HCT116 (cell line): ENCODE data around the gene TENM4. TPM values are rescaled to one million over a fixed set of nuclear protein-coding genes. Genes with fewer than 3 reads are reported as not detected.

ENCODE experiments used
- ATAC-seq: fragments of 200-7000 bp; cut with Tn5 transposase; 2 replicates; pipeline ENCODE4 v1.9.1; 2020; ENCODE audit warnings: mild to moderate bottlenecking, moderate library complexity
- BruUV-seq: library from RNA; stranded (reverse); fragments of 400-500 nt; replicated peaks from 2 replicates; lab custom pipeline; 2021; lab: Mats Ljungman, UMichigan
- CTCF ChIA-PET: fragments of 300-600 bp; sonication (Branson Sonifier 250); formaldehyde crosslinking; loops from one replicate; lab custom pipeline; 2021; ENCODE audit warnings: antibody characterized with exemption; lab: Charles Lee
- POLR2A ChIA-PET: fragments of 300-600, 350-600 bp; sonication (Branson Sonifier 250); formaldehyde crosslinking; loops from one replicate; lab custom pipeline; 2021; ENCODE audit warnings: antibody characterized with exemption; lab: Charles Lee
- RAD21 ChIA-PET, 2 experiments: fragments of 300-600 bp; sonication (Branson Sonifier 250); formaldehyde crosslinking; loops; one replicate each; lab custom pipeline; 2023; ENCODE audit warnings: low total read pairs in 2 of 2; ENCODE audit not compliant: uncharacterized antibody in 2 of 2, unreplicated experiment in 2 of 2, low non-redundant PET in 1 of 2; lab: Charles Lee
- DNase-seq: peaks from one replicate; pipeline ENCODE4 v3.0.0-alpha.2; 2010; ENCODE audit warnings: low read depth, low spot score
- H2AFZ ChIP-seq: fragments of 200-600 bp; shearing (Covaris generic), sonication (generic); 2 replicates; pipeline ENCODE4 v1.6.1; 2017; ENCODE audit warnings: low read depth, mixed run types, mixed read lengths, antibody characterized with exemption, low read length; ENCODE audit not compliant: poor library complexity, severe bottlenecking
- H3K27ac ChIP-seq: 2 replicates; pipeline ENCODE4 v1.5.1; 2012; ENCODE audit warnings: low read depth, low read length
- H3K27me3 ChIP-seq: fragments of 200-600 bp; sonication (generic); 2 replicates; pipeline ENCODE4 v1.6.1; 2016; ENCODE audit warnings: mixed run types, low read length, mixed read lengths; ENCODE audit not compliant: insufficient read depth
- H3K36me3 ChIP-seq, 2 experiments: fragments of 200-500 bp in 1 of 2; fragments of 200-600 bp in 1 of 2; sonication (Bioruptor generic) in 1 of 2; sonication (generic) in 1 of 2; 2 replicates each; pipeline versions ENCODE4 v1.5.1 to v1.6.1; 2014 to 2016; ENCODE audit warnings: low read length in 2 of 2, inconsistent platforms in 1 of 2, mixed read lengths in 1 of 2, mixed run types in 1 of 2; ENCODE audit not compliant: insufficient read depth in 2 of 2, control insufficient read depth in 1 of 2
- H3K4me1 ChIP-seq, 2 experiments: fragments of 200-600 bp in 1 of 2; sonication (generic) in 1 of 2; 2 replicates each; pipeline versions ENCODE4 v1.5.1 to v1.6.1; 2012 to 2017; ENCODE audit warnings: low read length in 2 of 2, inconsistent platforms in 1 of 2, mild to moderate bottlenecking in 1 of 2, mixed read lengths in 1 of 2, mixed run types in 1 of 2, moderate library complexity in 1 of 2; ENCODE audit not compliant: insufficient read depth in 2 of 2, control insufficient read depth in 1 of 2
- H3K4me2 ChIP-seq: fragments of 200-600 bp; sonication (generic); 2 replicates; pipeline ENCODE4 v1.6.1; 2017; ENCODE audit warnings: mixed run types, low read length, mixed read lengths
- H3K4me3 ChIP-seq, 2 experiments: fragments of 200-600 bp in 1 of 2; sonication (generic) in 1 of 2; replicated peaks in 1 of 2; 2 replicates each; pipeline ENCODE4 v1.5.1; 2011 to 2016; ENCODE audit warnings: low read length in 2 of 2, control low read depth in 1 of 2, low read depth in 1 of 2, mild to moderate bottlenecking in 1 of 2, mixed read lengths in 1 of 2, mixed run types in 1 of 2
- H3K79me2 ChIP-seq: fragments of 200-600 bp; sonication (generic); 2 replicates; pipeline ENCODE4 v1.6.1; 2017; ENCODE audit warnings: mild to moderate bottlenecking, mixed run types, low read length, moderate library complexity, mixed read lengths; ENCODE audit not compliant: insufficient read depth
- H3K9ac ChIP-seq: fragments of 200-600 bp; sonication (generic); 2 replicates; pipeline ENCODE4 v1.6.1; 2016; ENCODE audit warnings: low read length, mixed read lengths
- H3K9me2 ChIP-seq: fragments of 200-600 bp; sonication (generic), shearing (Covaris generic); 2 replicates; pipeline ENCODE4 v1.6.1; 2017; ENCODE audit warnings: mixed run types, mild to moderate bottlenecking, moderate library complexity; ENCODE audit not compliant: insufficient read depth
- H3K9me3 ChIP-seq, 2 experiments: fragments of 200-500 bp in 1 of 2; fragments of 200-600 bp in 1 of 2; sonication (Bioruptor generic) in 1 of 2; sonication (generic) in 1 of 2; 2 replicates each; pipeline ENCODE4 v1.6.1; 2014 to 2017; ENCODE audit warnings: low read length in 2 of 2, mixed read lengths in 2 of 2, inconsistent platforms in 1 of 2, low read depth in 1 of 2, mild to moderate bottlenecking in 1 of 2, mixed run types in 1 of 2, moderate library complexity in 1 of 2; ENCODE audit not compliant: control insufficient read depth in 1 of 2, insufficient read depth in 1 of 2
- H4K20me1 ChIP-seq: fragments of 200-600 bp; sonication (generic), shearing (Covaris generic); 2 replicates; pipeline ENCODE4 v1.6.1; 2017; ENCODE audit warnings: mixed run types, mild to moderate bottlenecking, moderate library complexity; ENCODE audit not compliant: insufficient read depth
- ATF3 ChIP-seq: IDR thresholded peaks from 2 replicates; pipeline ENCODE4 v1.6.1; 2012
- CEBPB ChIP-seq: IDR thresholded peaks from 2 replicates; pipeline ENCODE4 v1.6.1; 2012; ENCODE audit warnings: low read depth
- CTCF ChIP-seq, 3 experiments: fragments of 200-600 bp in 1 of 3; sonication (generic) in 1 of 3; IDR thresholded peaks in 2 of 3; conservative IDR thresholded peaks in 1 of 3; 2 replicates each; pipeline ENCODE4 v1.5.1; 2012 to 2017; ENCODE audit warnings: low read depth in 2 of 3, low read length in 2 of 3, antibody characterized with exemption in 1 of 3, borderline replicate concordance in 1 of 3, control low read depth in 1 of 3, mild to moderate bottlenecking in 1 of 3, mixed read lengths in 1 of 3, mixed run types in 1 of 3, moderate library complexity in 1 of 3; ENCODE audit not compliant: insufficient read depth in 1 of 3
- EGR1 ChIP-seq: IDR thresholded peaks from 2 replicates; pipeline ENCODE4 v1.6.1; 2012; ENCODE audit warnings: low read depth
- EZH2phosphoT487 ChIP-seq: fragments of 200-600 bp; IDR thresholded peaks from 2 replicates; pipeline ENCODE4 v1.6.1; 2018; ENCODE audit warnings: antibody characterized with exemption, borderline replicate concordance
- JUND ChIP-seq: IDR thresholded peaks from 2 replicates; pipeline ENCODE4 v1.6.1; 2012
- MAX ChIP-seq: IDR thresholded peaks from 2 replicates; pipeline ENCODE4 v1.6.1; 2012
- POLR2A ChIP-seq: IDR thresholded peaks from 2 replicates; pipeline ENCODE4 v1.7.0; 2011; ENCODE audit warnings: borderline replicate concordance; ENCODE audit not compliant: insufficient read depth, insufficient read length; ENCODE audit errors: extremely low read depth
- SIN3A ChIP-seq: IDR thresholded peaks from 2 replicates; pipeline ENCODE4 v1.6.1; 2012; ENCODE audit warnings: low read depth
- SRF ChIP-seq: IDR thresholded peaks from 2 replicates; pipeline ENCODE4 v1.6.1; 2012; ENCODE audit warnings: low read depth
- YY1 ChIP-seq: IDR thresholded peaks from 2 replicates; pipeline ENCODE4 v1.6.1; 2011; ENCODE audit warnings: low read length, low read depth, moderate library complexity, mild to moderate bottlenecking; ENCODE audit not compliant: insufficient replicate concordance; ENCODE audit errors: extremely low read depth
- ZBTB33 ChIP-seq: IDR thresholded peaks from 2 replicates; pipeline ENCODE4 v1.6.1; 2011; ENCODE audit warnings: mild to moderate bottlenecking, low read length, moderate library complexity; ENCODE audit not compliant: insufficient replicate concordance; ENCODE audit errors: extremely low read depth
- intact Hi-C: fragments of 100-400 bp; cut with micrococcal nuclease; formaldehyde crosslinking; loops from 2 replicates; pipeline ENCODE4 v1.10.0; 2022
- total RNA-seq: library from RNA; stranded (reverse); gene quantifications from one replicate; pipeline ENCODE4 v1.2.1, GENCODE V29; 2021; ENCODE audit not compliant: unreplicated experiment

TENM4 gene
- total RNA-seq, 1 experiment from 2014 or later, result 0.05 TPM

- TF ChIP-seq SRF (no peak), SIN3A (no peak), CEBPB (no peak), ATF3 (no peak), CTCF (IDR thresholded peaks at IDR 0.05 in 2 of 3, conservative IDR thresholded peaks at IDR 0.05 in 1 of 3; ENCODE audit: borderline replicate concordance in 1 of 3, insufficient read depth in 1 of 3, low read depth in 2 of 3, low read length in 2 of 3) (no peak), JUND (no peak), YY1 (no peak), EZH2phosphoT487 (no peak)
Measured at GRCh38 chr11:78791964-78792363, 648.9 kb downstream of the TENM4 start (continued).

- TF ChIP-seq CTCF (IDR thresholded peaks at IDR 0.05 in 2 of 3, conservative IDR thresholded peaks at IDR 0.05 in 1 of 3; ENCODE audit: borderline replicate concordance in 1 of 3, insufficient read depth in 1 of 3, low read depth in 2 of 3, low read length in 2 of 3) (no peak), YY1 (no peak), ATF3 (no peak), MAX (no peak), POLR2A (no peak), EGR1 (no peak), ZBTB33 (no peak), CEBPB (no peak)
- Histone ChIP-seq H3K4me2 (no peak overlapping the region), H3K4me3 (no peak overlapping the region), H2AFZ (no peak overlapping the region), H3K27me3 (peaks cover 51% of the 10 kb centered on the region), H3K4me1 (no peaks in the 10 kb centered on the region), H3K79me2 (no peaks in the 10 kb centered on the region), H3K9me3 (no peaks in the 10 kb centered on the region), H3K27ac (no peak overlapping the region), H3K9me2 (no peaks in the 10 kb centered on the region), H3K9ac (no peak overlapping the region), H3K36me3 (no peaks in the 10 kb centered on the region), H4K20me1 (no peaks in the 10 kb centered on the region)
- ATAC-seq (no peak), DNase-seq (no peak)
- no TSS peak for BruUV-seq
- intact Hi-C loops, result no loop called here
- ChIA-PET RAD21 (no interaction called here), CTCF (no interaction called here), POLR2A (no interaction called here)
Measured at GRCh38 chr11:78791254-78791653, 649.6 kb downstream of the TENM4 start.
